GM19099 (cell line): Measurements from ENCODE around the gene MCAT.

Experiments used
- POLR2A ChIP-seq: IDR thresholded peaks from 3 replicates; pipeline ENCODE4 v1.6.1; 2011; ENCODE audit warnings: low read depth; ENCODE audit not compliant: insufficient read length; ENCODE audit errors: extremely low read depth

The MCAT gene

DNA sequence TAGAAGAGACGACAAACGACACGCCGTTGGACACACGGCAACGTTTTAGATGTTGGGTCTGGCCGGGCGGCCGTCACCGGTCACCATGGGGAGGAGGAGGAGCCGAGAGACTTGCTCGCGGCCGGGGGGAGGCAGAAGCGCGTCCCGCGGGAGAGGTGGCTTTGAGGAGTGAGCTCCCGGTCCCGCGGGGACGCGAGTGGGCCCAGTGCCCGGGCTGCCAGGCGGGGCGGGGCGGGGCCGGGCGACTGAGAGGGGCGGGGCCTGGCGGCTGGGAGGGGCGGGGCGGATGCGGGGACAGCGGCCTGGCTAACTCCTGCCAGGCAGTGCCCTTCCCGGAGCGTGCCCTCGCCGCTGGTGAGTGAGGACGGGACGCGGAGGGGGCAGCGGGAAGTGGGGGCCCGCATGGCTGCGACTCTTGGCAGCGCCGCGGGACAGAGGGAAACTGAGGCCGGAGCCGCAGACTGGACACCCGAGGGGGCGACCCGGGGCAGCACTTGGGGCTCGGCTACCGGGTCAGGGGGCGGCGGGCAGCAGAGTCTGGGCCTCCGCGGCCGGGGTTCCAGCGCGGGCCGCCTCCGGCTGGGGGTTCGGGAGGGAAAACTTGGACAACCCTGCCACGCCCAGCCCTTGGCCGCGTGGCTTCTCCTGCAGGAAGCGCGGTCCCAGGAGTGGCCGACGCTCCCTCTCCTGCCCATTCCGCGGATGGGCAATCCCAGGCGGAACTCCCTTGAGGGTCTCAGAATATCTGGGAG, 8.2 kb upstream of the MCAT start, which contains the start of gene TSPO:
Gene TSPO, plus strand, starts transcription at position 309 of the 752 bp plus-strand sequence. CDS start 7,680 bp downstream, outside the sequence.
- peak; percentile 31 for TF ChIP-seq POLR2A

DNA sequence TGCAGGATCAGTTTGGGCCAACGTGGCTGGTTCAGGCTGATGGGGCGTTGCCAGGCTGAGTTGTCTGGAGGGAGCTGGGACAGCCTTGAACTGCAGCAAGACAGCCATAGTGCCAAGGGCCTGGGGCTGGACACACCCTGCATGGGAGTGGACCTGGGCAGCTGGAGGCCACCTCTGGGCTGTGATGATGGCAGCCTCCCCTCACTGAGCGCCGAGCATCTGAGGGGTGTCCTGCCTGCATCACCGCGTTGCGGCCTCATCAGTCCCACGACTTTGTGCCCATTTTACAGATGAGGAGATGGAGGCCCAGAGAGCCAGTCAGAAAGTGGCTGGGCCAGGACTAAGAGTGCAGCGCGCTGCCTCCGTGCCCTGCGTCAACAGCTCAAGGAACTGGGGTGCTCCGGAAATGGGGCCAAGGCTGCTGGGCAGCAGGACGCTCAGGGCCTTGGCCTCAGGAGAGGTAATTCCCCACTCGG, 7.6 kb upstream of the MCAT start:
- no peak for TF ChIP-seq POLR2A

DNA sequence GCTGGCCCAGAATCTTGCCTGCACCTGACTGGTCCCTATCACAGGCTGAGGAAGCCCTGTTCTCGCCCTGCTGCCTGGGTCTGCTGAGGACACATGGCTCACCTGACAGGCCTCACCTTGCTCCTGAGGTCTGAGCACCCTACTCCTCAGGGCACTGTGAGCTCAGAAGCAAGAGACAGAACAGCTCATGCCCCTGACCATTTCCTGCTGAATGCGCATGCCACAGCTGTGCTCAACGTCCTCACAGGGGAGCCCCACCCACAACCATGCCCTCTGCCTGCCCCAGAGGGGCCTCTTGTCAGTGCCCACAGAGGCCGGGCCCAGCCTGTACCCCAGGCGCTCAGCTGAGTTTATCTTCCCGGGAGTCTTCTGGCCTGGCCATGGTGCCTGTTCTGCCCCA, 5.4 kb upstream of the MCAT start:
- TF ChIP-seq POLR2A: no peak

- TF ChIP-seq POLR2A: no peak
Observed at GRCh38 chr22:43147821-43148220, 4.6 kb upstream of the MCAT start.

- no peak for TF ChIP-seq POLR2A
Observed at GRCh38 chr22:43144949-43145348, 1.8 kb upstream of the MCAT start.

DNA sequence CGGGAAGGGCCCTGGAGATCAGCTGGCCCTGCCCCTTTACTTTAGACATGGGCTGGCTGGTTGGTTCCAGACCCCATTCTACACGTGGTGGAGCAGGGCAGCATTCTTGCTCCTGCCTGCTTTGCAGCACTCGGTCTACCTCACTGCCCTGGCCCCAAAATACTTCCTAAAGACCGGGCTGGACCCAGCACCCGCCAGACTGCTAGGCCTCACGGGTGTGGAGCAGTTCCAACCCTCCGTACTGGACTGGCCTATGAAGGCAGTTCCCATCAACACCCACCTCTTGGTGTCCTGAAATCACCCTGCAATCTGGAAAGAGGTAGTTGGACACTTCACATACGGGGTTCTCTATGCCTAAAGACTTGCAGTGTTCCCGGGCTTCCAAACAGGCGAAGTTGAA, 6.4 kb downstream of the MCAT start:
- TF ChIP-seq POLR2A: no peak

- no peak for TF ChIP-seq POLR2A
Observed at GRCh38 chr22:43136255-43136654, 6.9 kb downstream of the MCAT start.

GRCh38 chr22:43135565-43135964, 7.6 kb downstream of the MCAT start:
- TF ChIP-seq POLR2A: no peak

- TF ChIP-seq POLR2A: no peak
Observed at GRCh38 chr22:43134553-43134952, 8.6 kb downstream of the MCAT start.

DNA sequence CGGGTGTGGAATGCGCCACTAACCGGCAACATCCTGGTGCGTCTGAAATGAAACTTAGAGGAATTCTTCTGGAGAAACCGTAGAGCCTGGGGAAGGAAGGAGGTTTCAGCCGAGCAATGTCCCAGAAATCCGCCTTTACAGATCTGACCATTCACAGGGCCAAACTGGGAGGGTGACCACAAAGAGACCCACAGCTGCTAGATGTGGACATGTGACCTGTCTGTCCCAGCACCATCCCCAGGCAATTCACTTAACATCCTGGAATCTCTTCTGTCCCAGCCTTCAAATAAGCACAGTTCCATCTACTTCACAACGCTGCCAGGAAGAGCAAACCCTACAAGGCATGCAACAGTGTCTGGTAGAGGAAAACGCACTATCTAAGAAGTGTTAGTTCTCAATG, 9.8 kb downstream of the MCAT start:
- no peak for TF ChIP-seq POLR2A

DNA sequence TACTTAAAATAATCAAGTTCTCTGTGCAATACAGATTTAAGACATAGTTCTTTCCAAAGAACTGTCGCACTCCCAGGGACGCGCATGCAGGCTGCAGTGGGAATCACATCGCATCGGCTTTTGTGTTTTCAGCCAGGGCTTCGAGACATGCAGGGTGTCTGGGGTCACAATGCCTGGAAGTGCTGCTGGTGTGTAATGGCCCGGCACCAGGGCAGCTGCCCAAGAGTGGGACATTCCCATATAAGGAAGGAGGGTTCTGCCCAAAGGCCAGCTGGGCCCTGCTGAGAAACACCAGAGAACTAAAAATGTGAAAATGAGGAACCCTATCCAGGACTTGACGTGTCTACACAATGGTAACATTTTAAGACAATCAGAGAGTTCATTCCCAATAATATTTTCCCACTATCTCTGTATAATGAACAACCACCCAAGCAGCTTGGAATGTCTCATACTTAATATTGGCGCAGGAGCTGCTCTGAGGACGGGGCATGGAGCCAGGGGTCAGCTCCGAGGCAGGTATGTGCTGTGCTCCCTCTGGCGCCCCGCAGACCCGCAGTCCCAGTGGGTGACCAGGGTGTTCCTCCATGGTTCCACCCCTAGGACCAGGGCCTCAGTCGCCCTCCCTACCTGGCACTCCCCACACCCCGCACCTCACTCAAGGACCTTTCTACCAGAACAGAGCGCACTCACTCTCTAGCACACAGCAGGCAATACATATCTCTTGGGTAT, 11.3 kb downstream of the MCAT start:
- no peak for TF ChIP-seq POLR2A

- no peak for TF ChIP-seq POLR2A
Observed at GRCh38 chr22:43129426-43130425, 13.5 kb downstream of the MCAT start.

DNA sequence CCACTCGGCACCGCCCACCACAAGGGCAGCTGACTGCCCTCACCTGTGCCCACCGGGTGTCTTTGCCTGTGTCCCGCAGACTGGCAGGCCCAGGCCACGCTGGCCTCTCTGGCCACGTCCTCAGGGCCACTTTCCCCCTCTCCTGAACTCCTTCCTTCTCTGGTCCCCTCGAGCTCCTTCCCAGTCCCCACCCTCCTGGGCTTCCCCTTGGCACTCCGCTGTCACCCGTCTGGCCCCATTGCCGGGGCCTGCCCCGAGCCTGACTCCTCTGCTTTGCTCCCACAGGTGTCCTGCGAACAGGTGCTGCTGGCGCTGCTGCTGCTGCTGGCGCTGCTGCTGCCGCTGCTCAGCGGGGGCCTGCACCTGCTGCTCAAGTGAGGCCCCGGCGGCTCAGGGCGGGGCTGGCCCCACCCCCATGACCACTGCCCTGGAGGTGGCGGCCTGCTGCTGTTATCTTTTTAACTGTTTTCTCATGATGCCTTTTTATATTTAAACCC, 14.2 kb downstream of the MCAT start:
- no peak for TF ChIP-seq POLR2A

GRCh38 chr22:43128116-43128515, 15.1 kb downstream of the MCAT start:
- no peak for TF ChIP-seq POLR2A
